H9 (cell line): ENCODE data around the gene ZNF684. TPM values are rescaled to one million over a fixed set of nuclear protein-coding genes. Genes with fewer than 3 reads are reported as not detected.

Experiments used
- DNase-seq: peaks from one replicate; pipeline ENCODE4 v3.0.0-alpha.2; 2017
- H2AFZ ChIP-seq: one replicate; pipeline ENCODE4 v1.6.1; 2013; ENCODE audit warnings: mild to moderate bottlenecking, low read length, control low read depth, moderate library complexity
- H2AK5ac ChIP-seq: 2 replicates; pipeline ENCODE4 v1.6.1; 2013; ENCODE audit warnings: low read length, control low read depth, mixed read lengths; ENCODE audit not compliant: insufficient read length
- H2BK120ac ChIP-seq: one replicate; pipeline ENCODE4 v1.6.1; 2013; ENCODE audit warnings: low read depth, mild to moderate bottlenecking, low read length, control low read depth, inconsistent platforms; ENCODE audit not compliant: poor library complexity, severe bottlenecking
- H2BK12ac ChIP-seq: 2 replicates; pipeline ENCODE4 v1.6.1; 2013; ENCODE audit warnings: low read length, control low read depth, mixed read lengths, low read depth; ENCODE audit not compliant: insufficient read length
- H2BK15ac ChIP-seq: 2 replicates; pipeline ENCODE4 v1.6.1; 2013; ENCODE audit warnings: low read depth, low read length, control low read depth
- H2BK20ac ChIP-seq: one replicate; pipeline ENCODE4 v1.6.1; 2013; ENCODE audit warnings: low read depth, mild to moderate bottlenecking, low read length, control low read depth, inconsistent platforms; ENCODE audit not compliant: poor library complexity, severe bottlenecking
- H2BK5ac ChIP-seq: 2 replicates; pipeline ENCODE4 v1.6.1; 2013; ENCODE audit warnings: low read length, control low read depth, mixed read lengths; ENCODE audit not compliant: insufficient read length
- H3K14ac ChIP-seq: 2 replicates; pipeline ENCODE4 v1.6.1; 2013; ENCODE audit warnings: low read length, control low read depth; ENCODE audit not compliant: insufficient read depth
- H3K18ac ChIP-seq: 2 replicates; pipeline ENCODE4 v1.6.1; 2013; ENCODE audit warnings: low read depth, mild to moderate bottlenecking, mixed read lengths, low read length, control low read depth; ENCODE audit not compliant: insufficient read length
- H3K23ac ChIP-seq: 2 replicates; pipeline ENCODE4 v1.6.1; 2013; ENCODE audit warnings: low read length, control low read depth, mixed read lengths, low read depth; ENCODE audit not compliant: insufficient read length
- H3K23me2 ChIP-seq: 2 replicates; pipeline ENCODE4 v1.6.1; 2013; ENCODE audit warnings: low read depth, mild to moderate bottlenecking, mixed read lengths, low read length, control low read depth; ENCODE audit not compliant: insufficient read length, poor library complexity, severe bottlenecking
- H3K27ac ChIP-seq: 2 replicates; pipeline ENCODE4 v1.5.1; 2013; ENCODE audit warnings: low read length, control low read depth, mixed read lengths, low read depth; ENCODE audit not compliant: insufficient read length
- H3K27me3 ChIP-seq: 2 replicates; pipeline ENCODE4 v1.6.1; 2013; ENCODE audit warnings: low read length, control low read depth, inconsistent platforms; ENCODE audit not compliant: insufficient read depth
- H3K4ac ChIP-seq: 2 replicates; pipeline ENCODE4 v1.6.1; 2013; ENCODE audit warnings: low read depth, mild to moderate bottlenecking, control low read depth, inconsistent platforms, low read length, moderate library complexity
- H3K4me1 ChIP-seq: 2 replicates; pipeline ENCODE4 v1.6.1; 2013; ENCODE audit warnings: low read length, control low read depth, inconsistent platforms; ENCODE audit not compliant: insufficient read depth
- H3K4me2 ChIP-seq: 2 replicates; pipeline ENCODE4 v1.6.1; 2013; ENCODE audit warnings: low read length, control low read depth, mixed read lengths; ENCODE audit not compliant: insufficient read length, insufficient read depth
- H3K56ac ChIP-seq: 2 replicates; pipeline ENCODE4 v1.6.1; 2013; ENCODE audit warnings: low read depth, mild to moderate bottlenecking, mixed read lengths, low read length, control low read depth; ENCODE audit not compliant: insufficient read length
- H3K79me1 ChIP-seq: 2 replicates; pipeline ENCODE4 v1.6.1; 2013; ENCODE audit warnings: low read depth, mild to moderate bottlenecking, moderate library complexity, low read length, control low read depth, inconsistent platforms; ENCODE audit not compliant: insufficient read depth, poor library complexity, severe bottlenecking
- H3K79me2 ChIP-seq: 2 replicates; pipeline ENCODE4 v1.6.1; 2013; ENCODE audit warnings: low read length, control low read depth, inconsistent platforms; ENCODE audit not compliant: insufficient read depth
- H3K9ac ChIP-seq: 2 replicates; pipeline ENCODE4 v1.6.1; 2013; ENCODE audit warnings: low read length, control low read depth, mixed read lengths; ENCODE audit not compliant: insufficient read length; ENCODE audit errors: extremely low read depth
- H3K9me3 ChIP-seq: one replicate; pipeline ENCODE4 v1.6.1; 2013; ENCODE audit warnings: low read depth, low read length, inconsistent platforms; ENCODE audit not compliant: control insufficient read depth
- H3T11ph ChIP-seq: one replicate; pipeline ENCODE4 v1.6.1; 2013; ENCODE audit warnings: mild to moderate bottlenecking, low read length, control low read depth, inconsistent platforms
- H4K20me1 ChIP-seq: one replicate; pipeline ENCODE4 v1.6.1; 2013; ENCODE audit not compliant: control insufficient read depth, insufficient read length, insufficient read depth
- H4K5ac ChIP-seq: 2 replicates; pipeline ENCODE4 v1.6.1; 2013; ENCODE audit warnings: low read depth, mild to moderate bottlenecking, mixed read lengths, low read length, control low read depth; ENCODE audit not compliant: insufficient read length
- H4K8ac ChIP-seq: replicated peaks from 2 replicates; pipeline ENCODE4 v1.6.1; 2013; ENCODE audit warnings: low read length, control low read depth, mixed read lengths, low read depth; ENCODE audit not compliant: insufficient read length
- H4K91ac ChIP-seq: 2 replicates; pipeline ENCODE4 v1.6.1; 2013; ENCODE audit warnings: low read depth, mild to moderate bottlenecking, moderate library complexity, mixed read lengths, low read length, control low read depth; ENCODE audit not compliant: insufficient read length
- H3K27ac Mint-ChIP-seq, 3 experiments: 2 replicates in 2 of 3; 3 replicates in 1 of 3; pipeline ENCODE4 v1.8.0; 2020 to 2021; ENCODE audit warnings: mixed read lengths in 3 of 3, mild to moderate bottlenecking in 1 of 3, moderate library complexity in 1 of 3
- H3K27me3 Mint-ChIP-seq: 2 replicates; pipeline ENCODE4 v1.8.0; 2021; ENCODE audit warnings: low read depth, mild to moderate bottlenecking, moderate library complexity, mixed read lengths
- H3K36me3 Mint-ChIP-seq, 3 experiments: 2 replicates in 2 of 3; 3 replicates in 1 of 3; pipeline ENCODE4 v1.8.0; 2020 to 2021; ENCODE audit warnings: low read depth in 3 of 3, mixed read lengths in 3 of 3; ENCODE audit not compliant: insufficient read depth in 1 of 3
- H3K4me1 Mint-ChIP-seq, 2 experiments: 2 replicates each; pipeline ENCODE4 v1.8.0; 2020; ENCODE audit warnings: mixed read lengths in 2 of 2
- H3K4me3 Mint-ChIP-seq, 2 experiments: 2 replicates in 1 of 2; 3 replicates in 1 of 2; pipeline ENCODE4 v1.8.0; 2020 to 2021; ENCODE audit warnings: mild to moderate bottlenecking in 2 of 2, mixed read lengths in 2 of 2, moderate library complexity in 1 of 2
- H3K9me3 Mint-ChIP-seq, 2 experiments: 2 replicates in 1 of 2; 3 replicates in 1 of 2; pipeline ENCODE4 v1.8.0; 2020; ENCODE audit warnings: mild to moderate bottlenecking in 2 of 2, mixed read lengths in 2 of 2, moderate library complexity in 1 of 2
- CTCF ChIP-seq: fragments of 200-600 bp; sonication (generic); conservative IDR thresholded peaks from 3 replicates; pipeline ENCODE4 v1.8.0; 2021; ENCODE audit warnings: antibody characterized with exemption, mild to moderate bottlenecking
- WGBS: extraction: QIAGEN DNeasy Blood & Tissue Kit; methylation state at CpG from one replicate; pipeline ENCODE4 v1.1.7; 2013; ENCODE audit warnings: missing lambda C conversion rate, low lambda C conversion rate, mixed read lengths; ENCODE audit not compliant: insufficient read length; ENCODE audit errors: extremely low coverage; 5-methylcytosine and 5-hydroxymethylcytosine counted together
- total RNA-seq: library from RNA; stranded (reverse); gene quantifications from 2 replicates; pipeline ENCODE4 v1.2.1, GENCODE V29; 2021

Gene ZNF684
- total RNA-seq, 1 experiment from 2014 or later: 6.5 TPM

- H3K4me1 ChIP-seq: no peaks in the 10 kb centered on the region
- H3K4me2 ChIP-seq: no peak overlapping the region
- H3K4ac ChIP-seq: no peak overlapping the region
- TF ChIP-seq CTCF: no peak
- Mint-ChIP-seq H3K9me3 (peaks cover under 1% of the 10 kb centered on the region in 2 experiments; a peak in 2 of 5 replicates), H3K27ac (no peak overlapping the region), H3K36me3 (no peaks in the 10 kb centered on the region), H3K4me3 (no peak overlapping the region), H3K27me3 (no peaks in the 10 kb centered on the region), H3K4me1 (peaks cover 0 to 4% of the 10 kb centered on the region in 2 experiments; a peak in 2 of 4 replicates)
- no peak overlapping the region for H4K91ac ChIP-seq
- no peak overlapping the region for H4K5ac ChIP-seq
- H2AK5ac ChIP-seq: no peak overlapping the region
- no peak overlapping the region for H3K18ac ChIP-seq
- no peak overlapping the region for H3K23ac ChIP-seq
- no peaks in the 10 kb centered on the region for H4K20me1 ChIP-seq
- H3K56ac ChIP-seq: no peak overlapping the region
- H3K27me3 ChIP-seq: no peaks in the 10 kb centered on the region; the same call in 1 of the 2 replicates
- no peak overlapping the region for H2BK20ac ChIP-seq
- no peaks in the 10 kb centered on the region for H3K79me1 ChIP-seq
- H2BK5ac ChIP-seq: no peak overlapping the region
- no peak overlapping the region for H3K14ac ChIP-seq
- H3T11ph ChIP-seq: no peak overlapping the region
- H2BK15ac ChIP-seq: no peak overlapping the region
- H4K8ac ChIP-seq: no peak overlapping the region
- H3K9me3 ChIP-seq: no peaks in the 10 kb centered on the region
- H3K23me2 ChIP-seq: no peaks in the 10 kb centered on the region
- H2AFZ ChIP-seq: no peak overlapping the region
- no peak overlapping the region for H3K27ac ChIP-seq
- H3K79me2 ChIP-seq: no peaks in the 10 kb centered on the region
- H3K9ac ChIP-seq: no peak overlapping the region
- H2BK12ac ChIP-seq: no peak overlapping the region
- no peak overlapping the region for H2BK120ac ChIP-seq
- WGBS: no CpG with 5 or more reads among the region's 3 CpGs
- no peak for DNase-seq
Measured at GRCh38 chr1:40564913-40565312, 33.5 kb downstream of the ZNF684 start.
